ENCODE measurements around the gene BDP1. TPM values are rescaled to one million over a fixed set of nuclear protein-coding genes. Genes with fewer than 3 reads are reported as not detected.
A peak's percentile ranks its signal among the peaks of the same experiment; 100 is the strongest.
"Not testable (repeated sequence)": the region's sequence is repeated elsewhere in the genome, so short reads cannot be mapped to it uniquely, and the experiment has no call there.

Gene BDP1
- total and polyA plus RNA-seq, 12 donors: 5.3 to 19.8 (median 17.1) TPM

DNA sequence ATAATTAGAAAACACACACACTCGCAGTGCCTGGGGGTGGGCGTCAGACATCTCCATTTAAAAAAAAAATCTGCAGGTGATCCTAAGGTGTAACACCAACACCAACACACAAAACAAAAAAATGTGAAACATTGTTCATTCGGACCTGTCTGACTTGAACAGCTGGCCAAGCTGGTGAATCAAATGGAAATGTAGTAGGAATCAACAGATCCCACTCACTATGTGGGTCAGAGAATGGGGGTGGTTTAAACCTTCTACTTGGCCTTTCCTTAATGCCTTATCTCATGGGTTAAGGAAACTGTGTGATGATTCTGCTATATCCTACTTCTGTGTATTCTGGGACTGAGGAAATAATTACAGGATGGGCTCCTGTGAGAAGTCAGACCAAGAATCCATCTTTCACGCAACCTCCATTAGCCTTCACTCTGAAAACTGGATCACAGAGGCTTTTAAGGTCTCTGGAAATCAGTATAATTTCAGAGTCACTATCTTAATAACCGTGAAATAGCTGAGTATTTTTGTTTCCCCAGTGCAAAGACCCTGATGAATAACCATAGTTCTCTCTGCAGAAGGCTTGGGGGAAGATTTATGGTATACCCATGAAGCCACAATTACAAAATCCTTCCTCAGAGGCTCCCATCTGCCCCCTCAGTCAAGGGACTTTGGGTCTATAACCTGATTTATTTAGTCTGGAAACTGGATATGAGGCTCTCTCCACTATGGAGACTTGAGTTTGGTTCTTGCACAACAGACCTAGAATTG is 114.5 kb downstream of the BDP1 start:
- TF ChIP-seq, protein P1, sequence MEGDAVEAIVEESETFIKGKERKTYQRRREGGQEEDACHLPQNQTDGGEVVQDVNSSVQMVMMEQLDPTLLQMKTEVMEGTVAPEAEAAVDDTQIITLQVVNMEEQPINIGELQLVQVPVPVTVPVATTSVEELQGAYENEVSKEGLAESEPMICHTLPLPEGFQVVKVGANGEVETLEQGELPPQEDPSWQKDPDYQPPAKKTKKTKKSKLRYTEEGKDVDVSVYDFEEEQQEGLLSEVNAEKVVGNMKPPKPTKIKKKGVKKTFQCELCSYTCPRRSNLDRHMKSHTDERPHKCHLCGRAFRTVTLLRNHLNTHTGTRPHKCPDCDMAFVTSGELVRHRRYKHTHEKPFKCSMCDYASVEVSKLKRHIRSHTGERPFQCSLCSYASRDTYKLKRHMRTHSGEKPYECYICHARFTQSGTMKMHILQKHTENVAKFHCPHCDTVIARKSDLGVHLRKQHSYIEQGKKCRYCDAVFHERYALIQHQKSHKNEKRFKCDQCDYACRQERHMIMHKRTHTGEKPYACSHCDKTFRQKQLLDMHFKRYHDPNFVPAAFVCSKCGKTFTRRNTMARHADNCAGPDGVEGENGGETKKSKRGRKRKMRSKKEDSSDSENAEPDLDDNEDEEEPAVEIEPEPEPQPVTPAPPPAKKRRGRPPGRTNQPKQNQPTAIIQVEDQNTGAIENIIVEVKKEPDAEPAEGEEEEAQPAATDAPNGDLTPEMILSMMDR (IDR thresholded peaks at IDR 0.05): no peak
- no peak for DNase-seq
- peaks cover 0 to 11% (median 0%) of the 10 kb centered on the region in 9 donors for H3K4me1 ChIP-seq
- ATAC-seq: no peak
- peaks cover 0 to 39% (median 10%) of the 10 kb centered on the region in 9 donors for H3K36me3 ChIP-seq
- H3K4me3 ChIP-seq: no peak overlapping the region
- 89 to 94% methylated on average over 5 of the region's 5 CpGs for WGBS, 2 donors
- intact Hi-C loops (cut with DNase I): loop anchor here in 7 of 10 donors (5.0 to 10.0 kb wide), 2 partner anchors 185 to 187 kb away; no protein-coding TSS in a partner anchor
- no peak overlapping the region for H3K27ac ChIP-seq
- no peaks in the 10 kb centered on the region for H3K9me3 ChIP-seq
- H3K27me3 ChIP-seq: no peaks in the 10 kb centered on the region

GRCh38 chr5:71571811-71572210 is 116.4 kb downstream of the BDP1 start:
- H3K27me3 ChIP-seq, DNase-seq, H3K9me3 ChIP-seq, H3K27ac ChIP-seq, H3K4me3 ChIP-seq, ATAC-seq: not testable (repeated sequence)
- WGBS, 2 donors: 88 to 89% methylated on average over 7 of the region's 7 CpGs
- H3K36me3 ChIP-seq: peaks cover 0 to 20% (median 8%) of the 10 kb centered on the region in 9 donors
- intact Hi-C loops (cut with DNase I): loop anchor here in 8 of 10 donors (2.0 to 10.0 kb wide), 3 partner anchors 183 to 187 kb away; no protein-coding TSS in a partner anchor
- peaks cover 0 to 11% (median 0%) of the 10 kb centered on the region in 9 donors for H3K4me1 ChIP-seq

DNA sequence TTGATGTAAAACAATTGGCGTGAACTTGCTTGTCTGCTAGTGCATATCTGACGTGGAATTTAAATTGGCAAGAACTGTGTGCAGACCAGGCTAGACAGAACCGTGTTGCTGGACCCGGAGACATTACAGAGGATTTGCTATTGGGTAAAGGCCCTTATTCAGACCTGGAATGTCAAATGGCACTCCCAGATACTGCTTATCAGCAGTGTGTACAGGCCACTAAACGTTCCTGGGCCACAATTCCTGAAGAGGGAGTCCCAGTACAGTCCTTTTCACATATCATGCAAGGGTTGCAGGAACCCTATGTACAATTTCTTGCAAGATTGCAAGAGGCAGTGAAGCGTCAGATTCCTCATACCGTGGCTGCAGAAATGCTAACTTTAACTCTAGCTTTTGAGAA is 118.1 kb downstream of the BDP1 start:
- intact Hi-C loops (cut with DNase I): loop anchor here in 8 of 10 donors (2.0 to 10.0 kb wide), 3 partner anchors 181 to 185 kb away; no protein-coding TSS in a partner anchor
- Histone ChIP-seq H3K4me3 (no peak overlapping the region), H3K36me3 (peaks cover 0 to 11% (median 0%) of the 10 kb centered on the region in 9 donors), H3K9me3 (no peaks in the 10 kb centered on the region), H3K27me3 (no peaks in the 10 kb centered on the region), H3K27ac (no peak overlapping the region), H3K4me1 (peaks cover 0 to 11% (median 0%) of the 10 kb centered on the region in 9 donors)
- DNase-seq: no peak
- TF ChIP-seq, protein P1 (IDR thresholded peaks at IDR 0.05): peak in 5 of 9 donors; percentile 12 to 44 (median 38)
- peak in 6 of 8 donors; percentile 38 to 86 (median 71) for ATAC-seq
- WGBS, 2 donors: 41 to 48% methylated on average over 7 of the region's 7 CpGs

- 92 to 94% methylated on average over 4 of the region's 4 CpGs for WGBS, 2 donors
- not testable (repeated sequence) for DNase-seq, H3K27me3 ChIP-seq, H3K36me3 ChIP-seq, H3K27ac ChIP-seq, ATAC-seq, H3K4me3 ChIP-seq, H3K9me3 ChIP-seq
- H3K4me1 ChIP-seq: peaks cover 0 to 11% (median 0%) of the 10 kb centered on the region in 9 donors
- intact Hi-C loops (cut with DNase I): loop anchor here in 1 of 10 donors (10.0 kb wide), 1 partner anchor 179 kb away; no protein-coding TSS in a partner anchor
Observed at GRCh38 chr5:71575588-71575987, 120.1 kb downstream of the BDP1 start.

- H3K4me3 ChIP-seq: no peak overlapping the region
- ATAC-seq (no peak), DNase-seq (no peak)
- intact Hi-C loops (cut with DNase I): loop anchor here in 1 of 10 donors (10.0 kb wide), 1 partner anchor 179 kb away; no protein-coding TSS in a partner anchor
- H3K9me3 ChIP-seq: no peaks in the 10 kb centered on the region
- H3K27me3 ChIP-seq: no peaks in the 10 kb centered on the region
- WGBS, 2 donors: 99% methylated on average over 3 of the region's 3 CpGs
- TF ChIP-seq, protein P1 (IDR thresholded peaks at IDR 0.05): no peak
- H3K4me1 ChIP-seq: peaks cover 0 to 11% (median 0%) of the 10 kb centered on the region in 9 donors
- no peak overlapping the region for H3K27ac ChIP-seq
- peaks cover 0 to 9% (median 0%) of the 10 kb centered on the region in 9 donors for H3K36me3 ChIP-seq
Observed at GRCh38 chr5:71576241-71576640, 120.8 kb downstream of the BDP1 start.

DNA sequence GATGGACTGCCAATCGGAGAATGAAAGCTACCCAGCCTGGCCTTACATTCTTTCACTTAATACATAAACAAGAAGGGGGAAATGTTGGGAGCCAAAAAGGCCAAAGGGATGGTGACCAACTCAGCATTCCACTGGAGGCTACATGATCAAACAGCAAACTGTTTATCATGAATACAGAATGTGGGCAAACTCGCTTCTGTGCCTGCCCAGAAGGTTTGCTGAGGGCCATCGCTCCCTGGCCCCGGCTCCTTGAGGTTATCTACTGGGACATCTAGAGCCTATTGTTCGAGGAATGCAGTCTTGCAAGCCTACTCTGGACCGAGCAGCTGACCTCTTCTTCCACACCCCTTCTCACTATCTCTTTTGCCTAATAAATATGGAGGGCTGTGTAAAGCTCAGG is 122.4 kb downstream of the BDP1 start:
- not testable (repeated sequence) for H3K27me3 ChIP-seq, H3K9me3 ChIP-seq, ATAC-seq, H3K27ac ChIP-seq, H3K4me3 ChIP-seq, H3K36me3 ChIP-seq, DNase-seq
- intact Hi-C loops (cut with DNase I): loop anchor here in 1 of 10 donors (10.0 kb wide), 1 partner anchor 177 kb away; no protein-coding TSS in a partner anchor
- 92 to 97% methylated on average over 6 of the region's 6 CpGs for whole genome bisulfite sequencing, 2 donors
- H3K4me1 ChIP-seq: peaks cover 0 to 11% (median 0%) of the 10 kb centered on the region in 9 donors

Data from heart right ventricle (tissue), 16 donors.